Adrenal gland (tissue), 5 donors: ENCODE data around the gene HDAC4.

Experiments used
- CTCF ChIP-seq, 6 experiments: fragments of 450-650 bp in 4 of 6; fragments of 200-600 bp in 2 of 6; sonication (generic) in 1 of 6; IDR thresholded peaks; 1 replicate in 5 of 6; 2 replicates in 1 of 6; pipeline versions ENCODE4 v1.5.1 to v1.8.0; 2016 to 2021; ENCODE audit warnings: antibody characterized with exemption in 6 of 6, mild to moderate bottlenecking in 2 of 6, moderate library complexity in 1 of 6
- POLR2A ChIP-seq, 2 donors: fragments of 450-650 bp; IDR thresholded peaks; one replicate each; pipeline ENCODE4 v1.6.1; 2017; ENCODE audit warnings: antibody characterized with exemption in 2 of 2, mild to moderate bottlenecking in 2 of 2, moderate library complexity in 1 of 2
- donor health status: DM: no; HTN: no; CAD: no.

GRCh38 chr2:239158641-239159475 is 242.0 kb downstream of the HDAC4 start:
- no peak for TF ChIP-seq CTCF (IDR thresholded peaks at IDR 0.05)
- TF ChIP-seq POLR2A (IDR thresholded peaks at IDR 0.05), result no peak
